GM12878 (cell line): ENCODE data around the gene CSTB. TPM values are rescaled to one million over a fixed set of nuclear protein-coding genes. Genes with fewer than 3 reads are reported as not detected.

Source experiments
- ATAC-seq: fragments of 200-7000 bp; cut with Tn5 transposase; 3 replicates; pipeline ENCODE4 v1.9.1; 2020; ENCODE audit warnings: mild to moderate bottlenecking, moderate library complexity
- BruUV-seq: library from RNA; stranded (reverse); fragments of 400-500 nt; replicated peaks from 2 replicates; lab custom pipeline; 2021; lab: Mats Ljungman, UMichigan
- CTCF ChIA-PET: fragments of 300-600 bp; sonication (Branson Sonifier 250); formaldehyde crosslinking; extraction: SDS; loops from one replicate; lab custom pipeline; 2021; ENCODE audit warnings: inconsistent platforms; lab: Yijun Ruan, JAX
- POLR2A ChIA-PET: fragments of 350-600 bp; formaldehyde crosslinking; extraction: SDS; loops from one replicate; lab custom pipeline; 2021; ENCODE audit warnings: inconsistent platforms; lab: Charles Lee
- RAD21 ChIA-PET: fragments of 300-600 bp; sonication (Branson Sonifier 250); formaldehyde crosslinking; loops from one replicate; lab custom pipeline; 2023; ENCODE audit warnings: antibody characterized with exemption; ENCODE audit not compliant: unreplicated experiment; lab: Charles Lee
- SMC1A ChIA-PET: fragments of 300-600 bp; sonication (Branson Sonifier 250); formaldehyde crosslinking; loops from one replicate; lab custom pipeline; 2023; ENCODE audit not compliant: unreplicated experiment, uncharacterized antibody; lab: Charles Lee
- DNase-seq: peaks from one replicate; pipeline ENCODE4 v3.0.0-alpha.2; 2011; ENCODE audit warnings: low read depth, low spot score
- FAIRE-seq: peaks from 3 replicates; lab custom pipeline; 2011; peaks lifted over from hg19 to GRCh38; lab: Jason Lieb, UNC
- H2AFZ ChIP-seq: 2 replicates; pipeline ENCODE4 v1.6.0; 2011; ENCODE audit warnings: low read depth, low read length, control low read depth; ENCODE audit not compliant: control insufficient read depth
- H3K27ac ChIP-seq: 2 replicates; pipeline ENCODE4 v1.5.1; 2011; ENCODE audit warnings: control low read depth; ENCODE audit not compliant: control insufficient read depth, insufficient read depth
- H3K27me3 ChIP-seq, 2 experiments: replicated peaks in 1 of 2; 2 replicates each; pipeline versions ENCODE4 v1.6.0 to v1.6.1; 2011; ENCODE audit warnings: low read length in 1 of 2; ENCODE audit not compliant: control insufficient read depth in 2 of 2, insufficient read depth in 2 of 2
- H3K36me3 ChIP-seq, 2 experiments: 2 replicates each; pipeline ENCODE4 v1.5.1; 2011; ENCODE audit warnings: low read length in 1 of 2; ENCODE audit not compliant: control insufficient read depth in 2 of 2, insufficient read depth in 2 of 2
- H3K4me1 ChIP-seq: 2 replicates; pipeline ENCODE4 v1.6.1; 2011; ENCODE audit warnings: mild to moderate bottlenecking, low read length, moderate library complexity, mixed read lengths; ENCODE audit not compliant: control insufficient read depth, insufficient read depth
- H3K4me2 ChIP-seq: 2 replicates; pipeline ENCODE4 v1.6.0; 2011; ENCODE audit warnings: control low read depth; ENCODE audit not compliant: control insufficient read depth, insufficient read depth
- H3K4me3 ChIP-seq: fragments of 200-600 bp; sonication (generic); 2 replicates; pipeline ENCODE4 v1.5.1; 2016
- H3K79me2 ChIP-seq: 2 replicates; pipeline ENCODE4 v1.6.0; 2011; ENCODE audit warnings: low read length; ENCODE audit not compliant: control insufficient read depth, insufficient read depth
- H3K9ac ChIP-seq: 2 replicates; pipeline ENCODE4 v1.8.0; 2011; ENCODE audit warnings: low read length, control low read depth, mixed read lengths; ENCODE audit not compliant: control insufficient read depth, insufficient read depth
- H3K9me3 ChIP-seq: replicated peaks from 3 replicates; pipeline ENCODE4 v1.5.1; 2011; ENCODE audit warnings: mild to moderate bottlenecking, low read length; ENCODE audit not compliant: control insufficient read depth, insufficient read depth
- H4K20me1 ChIP-seq: 2 replicates; pipeline ENCODE4 v1.6.0; 2011; ENCODE audit not compliant: control insufficient read depth, insufficient read depth
- CREM ChIP-seq: IDR thresholded peaks from 2 replicates; pipeline ENCODE4 v1.6.1; 2014; ENCODE audit warnings: antibody characterized with exemption, low read depth
- FOS ChIP-seq: IDR thresholded peaks from 3 replicates; pipeline ENCODE4 v1.6.1; 2011; ENCODE audit warnings: borderline replicate concordance; ENCODE audit not compliant: insufficient read length; ENCODE audit errors: extremely low read depth
- NFXL1 ChIP-seq: fragments of 450-650 bp; IDR thresholded peaks from 2 replicates; pipeline ENCODE4 v1.6.1; 2017; ENCODE audit warnings: antibody characterized with exemption, mild to moderate bottlenecking, borderline replicate concordance
- NFYB ChIP-seq: IDR thresholded peaks from 2 replicates; pipeline ENCODE4 v1.6.1; 2011; ENCODE audit warnings: low read depth, mild to moderate bottlenecking, low read length, improper control_type of control experiment, moderate library complexity; ENCODE audit not compliant: insufficient read depth
- RAD21 ChIP-seq: IDR thresholded peaks from 2 replicates; pipeline ENCODE4 v1.6.1; 2011; ENCODE audit warnings: mild to moderate bottlenecking, low read depth, low read length, moderate library complexity; ENCODE audit not compliant: insufficient read depth
- RAD51 ChIP-seq: fragments of 450-650 bp; IDR thresholded peaks from 2 replicates; pipeline ENCODE4 v1.6.1; 2016; ENCODE audit warnings: moderate library complexity, mild to moderate bottlenecking, inconsistent platforms
- SMARCA5 ChIP-seq: fragments of 450-650 bp; IDR thresholded peaks from 2 replicates; pipeline ENCODE4 v1.6.1; 2017; ENCODE audit warnings: mild to moderate bottlenecking
- SMC3 ChIP-seq: IDR thresholded peaks from 2 replicates; pipeline ENCODE4 v1.6.1; 2011; ENCODE audit warnings: low read length, improper control_type of control experiment, borderline replicate concordance
- STAT3 ChIP-seq: IDR thresholded peaks from 2 replicates; pipeline ENCODE4 v1.6.1; 2011; ENCODE audit warnings: low read depth, low read length, improper control_type of control experiment
- TBL1XR1 ChIP-seq: IDR thresholded peaks from 2 replicates; pipeline ENCODE4 v1.6.1; 2012; ENCODE audit warnings: low read depth, low read length, improper control_type of control experiment
- WGBS: methylation state at CpG from one replicate; pipeline ENCODE4 v1.1.6; 2016; ENCODE audit warnings: low lambda C conversion rate; ENCODE audit not compliant: insufficient replicate concordance, insufficient coverage; ENCODE audit errors: missing lambda C conversion rate; 5-methylcytosine and 5-hydroxymethylcytosine counted together
- in situ Hi-C: fragments of 300-500 bp; cut with MboI; formaldehyde crosslinking; loops from 9 replicates; pipeline ENCODE4 v1.14.3; 2018; ENCODE audit warnings: mixed read lengths
- intact Hi-C: fragments of 100-400 bp; cut with micrococcal nuclease; formaldehyde crosslinking; loops from one replicate; pipeline ENCODE4 v1.14.2; 2022; ENCODE audit not compliant: unreplicated experiment
- polyA plus RNA-seq, 11 experiments: library from polyadenylated mRNA; depleted of rRNA in 4 of 11; unstranded in 6 of 11; stranded (reverse) in 5 of 11; fragments of >200 nt; fragmentation: Nextera tagmentation in 4 of 11; fragmentation: Illumina TruSeq in 1 of 11; extraction: Ambion mirVana in 4 of 11; extraction: Trizol in 1 of 11; gene quantifications; 1 replicate in 1 of 11; 2 replicates in 10 of 11; pipeline versions ENCODE4 v1.2.1 to v1.2.3, GENCODE V29; 2011 to 2016; ENCODE audit warnings: inconsistent platforms in 2 of 11, missing spikeins in 2 of 11, low read depth in 1 of 11
- total RNA-seq, 4 experiments: library from RNA; depleted of rRNA in 3 of 4; stranded (reverse); fragments of >200 nt in 3 of 4; fragmentation: Illumina TruSeq in 1 of 4; extraction: Trizol in 1 of 4; gene quantifications; 2 replicates each; pipeline versions ENCODE4 v1.2.1 to v1.2.3, GENCODE V29; 2013 to 2021
- TF ChIP-seq, protein P1 (sequence below): fragments of 450-650 bp; formaldehyde crosslinking; IDR thresholded peaks from 2 replicates; pipeline ENCODE4 v1.4.0; 2020; ENCODE audit warnings: mild to moderate bottlenecking, moderate library complexity
- TF ChIP-seq, protein P2 (sequence below): fragments of 450-650 bp; IDR thresholded peaks from 2 replicates; pipeline ENCODE4 v1.6.1; 2016; ENCODE audit warnings: mild to moderate bottlenecking
- TF ChIP-seq, protein P3 (sequence below): fragments of 450-650 bp; IDR thresholded peaks from 2 replicates; pipeline ENCODE4 v1.6.1; 2017; ENCODE audit warnings: mild to moderate bottlenecking, moderate library complexity
- TF ChIP-seq, protein P4 (sequence below): fragments of 450-650 bp; IDR thresholded peaks from 2 replicates; pipeline ENCODE4 v1.6.1; 2016; ENCODE audit warnings: mild to moderate bottlenecking

The CSTB gene
- total and polyA plus RNA-seq, 10 of the 15 experiments (the other 5 are each of a cell fraction or from before 2014, with no cell fraction given) = 12.5 to 82.7 (median 41.9) TPM

DNA sequence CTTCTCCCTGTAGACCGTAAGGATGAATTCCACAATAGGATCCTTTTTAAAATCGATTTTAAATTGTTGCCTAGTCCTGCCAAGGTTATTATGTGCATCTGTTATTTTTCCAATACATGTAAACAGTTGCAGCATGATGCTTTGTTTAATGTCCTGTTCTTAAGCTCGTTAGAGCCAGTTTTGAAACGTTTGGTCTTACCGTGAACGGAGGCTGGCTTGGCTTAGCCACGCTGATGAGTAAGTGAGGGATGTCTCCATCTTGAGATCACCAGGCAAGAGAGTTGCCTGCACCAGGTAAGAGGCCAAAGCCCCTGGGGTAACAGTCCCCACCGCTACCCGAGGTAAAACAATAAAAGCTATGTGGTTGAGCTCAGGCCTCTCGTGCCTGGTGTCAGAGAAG lies 17.3 kb downstream of the CSTB start:
- no peak for DNase-seq
- ChIA-PET RAD21 (no interaction called here), CTCF (interaction anchor here (1.4 kb wide), 1 partner anchor 16 kb away, joined by 3 read pairs; no protein-coding TSS in a partner anchor), SMC1A (interaction anchor here (0.6 kb wide), 1 partner anchor 21 kb away, joined by 3 read pairs; no protein-coding TSS in a partner anchor), POLR2A (no interaction called here)
- Histone ChIP-seq H3K4me2 (no peak overlapping the region), H3K27me3 (no peaks in the 10 kb centered on the region), H3K9me3 (no peaks in the 10 kb centered on the region), H4K20me1 (no peaks in the 10 kb centered on the region), H3K9ac (no peak overlapping the region), H2AFZ (no peak overlapping the region), H3K27ac (no peak overlapping the region), H3K4me3 (no peak overlapping the region), H3K36me3 (peaks cover 11 to 29% of the 10 kb centered on the region in 2 experiments; a peak in 3 of 4 replicates), H3K79me2 (no peaks in the 10 kb centered on the region), H3K4me1 (no peaks in the 10 kb centered on the region)
- intact Hi-C loops (no loop called here), in situ Hi-C loops (no loop called here)
- FAIRE-seq = no peak
- ATAC-seq = no peak
- no TSS peak for BruUV-seq
- 70% methylated on average over 10 of the region's 10 CpGs for WGBS
- TF ChIP-seq, protein P1, sequence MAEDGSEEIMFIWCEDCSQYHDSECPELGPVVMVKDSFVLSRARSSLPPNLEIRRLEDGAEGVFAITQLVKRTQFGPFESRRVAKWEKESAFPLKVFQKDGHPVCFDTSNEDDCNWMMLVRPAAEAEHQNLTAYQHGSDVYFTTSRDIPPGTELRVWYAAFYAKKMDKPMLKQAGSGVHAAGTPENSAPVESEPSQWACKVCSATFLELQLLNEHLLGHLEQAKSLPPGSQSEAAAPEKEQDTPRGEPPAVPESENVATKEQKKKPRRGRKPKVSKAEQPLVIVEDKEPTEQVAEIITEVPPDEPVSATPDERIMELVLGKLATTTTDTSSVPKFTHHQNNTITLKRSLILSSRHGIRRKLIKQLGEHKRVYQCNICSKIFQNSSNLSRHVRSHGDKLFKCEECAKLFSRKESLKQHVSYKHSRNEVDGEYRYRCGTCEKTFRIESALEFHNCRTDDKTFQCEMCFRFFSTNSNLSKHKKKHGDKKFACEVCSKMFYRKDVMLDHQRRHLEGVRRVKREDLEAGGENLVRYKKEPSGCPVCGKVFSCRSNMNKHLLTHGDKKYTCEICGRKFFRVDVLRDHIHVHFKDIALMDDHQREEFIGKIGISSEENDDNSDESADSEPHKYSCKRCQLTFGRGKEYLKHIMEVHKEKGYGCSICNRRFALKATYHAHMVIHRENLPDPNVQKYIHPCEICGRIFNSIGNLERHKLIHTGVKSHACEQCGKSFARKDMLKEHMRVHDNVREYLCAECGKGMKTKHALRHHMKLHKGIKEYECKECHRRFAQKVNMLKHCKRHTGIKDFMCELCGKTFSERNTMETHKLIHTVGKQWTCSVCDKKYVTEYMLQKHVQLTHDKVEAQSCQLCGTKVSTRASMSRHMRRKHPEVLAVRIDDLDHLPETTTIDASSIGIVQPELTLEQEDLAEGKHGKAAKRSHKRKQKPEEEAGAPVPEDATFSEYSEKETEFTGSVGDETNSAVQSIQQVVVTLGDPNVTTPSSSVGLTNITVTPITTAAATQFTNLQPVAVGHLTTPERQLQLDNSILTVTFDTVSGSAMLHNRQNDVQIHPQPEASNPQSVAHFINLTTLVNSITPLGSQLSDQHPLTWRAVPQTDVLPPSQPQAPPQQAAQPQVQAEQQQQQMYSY (CRISPR knock-in tag) = no peak
- TF ChIP-seq SMARCA5 (no peak), RAD51 (no peak), CREM (no peak), FOS (no peak), STAT3 (no peak), SMC3 (no peak), NFXL1 (no peak), RAD21 (no peak), NFYB (no peak), TBL1XR1 (no peak)
- TF ChIP-seq, protein P2, sequence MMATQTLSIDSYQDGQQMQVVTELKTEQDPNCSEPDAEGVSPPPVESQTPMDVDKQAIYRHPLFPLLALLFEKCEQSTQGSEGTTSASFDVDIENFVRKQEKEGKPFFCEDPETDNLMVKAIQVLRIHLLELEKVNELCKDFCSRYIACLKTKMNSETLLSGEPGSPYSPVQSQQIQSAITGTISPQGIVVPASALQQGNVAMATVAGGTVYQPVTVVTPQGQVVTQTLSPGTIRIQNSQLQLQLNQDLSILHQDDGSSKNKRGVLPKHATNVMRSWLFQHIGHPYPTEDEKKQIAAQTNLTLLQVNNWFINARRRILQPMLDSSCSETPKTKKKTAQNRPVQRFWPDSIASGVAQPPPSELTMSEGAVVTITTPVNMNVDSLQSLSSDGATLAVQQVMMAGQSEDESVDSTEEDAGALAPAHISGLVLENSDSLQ = no peak
- TF ChIP-seq, protein P3, sequence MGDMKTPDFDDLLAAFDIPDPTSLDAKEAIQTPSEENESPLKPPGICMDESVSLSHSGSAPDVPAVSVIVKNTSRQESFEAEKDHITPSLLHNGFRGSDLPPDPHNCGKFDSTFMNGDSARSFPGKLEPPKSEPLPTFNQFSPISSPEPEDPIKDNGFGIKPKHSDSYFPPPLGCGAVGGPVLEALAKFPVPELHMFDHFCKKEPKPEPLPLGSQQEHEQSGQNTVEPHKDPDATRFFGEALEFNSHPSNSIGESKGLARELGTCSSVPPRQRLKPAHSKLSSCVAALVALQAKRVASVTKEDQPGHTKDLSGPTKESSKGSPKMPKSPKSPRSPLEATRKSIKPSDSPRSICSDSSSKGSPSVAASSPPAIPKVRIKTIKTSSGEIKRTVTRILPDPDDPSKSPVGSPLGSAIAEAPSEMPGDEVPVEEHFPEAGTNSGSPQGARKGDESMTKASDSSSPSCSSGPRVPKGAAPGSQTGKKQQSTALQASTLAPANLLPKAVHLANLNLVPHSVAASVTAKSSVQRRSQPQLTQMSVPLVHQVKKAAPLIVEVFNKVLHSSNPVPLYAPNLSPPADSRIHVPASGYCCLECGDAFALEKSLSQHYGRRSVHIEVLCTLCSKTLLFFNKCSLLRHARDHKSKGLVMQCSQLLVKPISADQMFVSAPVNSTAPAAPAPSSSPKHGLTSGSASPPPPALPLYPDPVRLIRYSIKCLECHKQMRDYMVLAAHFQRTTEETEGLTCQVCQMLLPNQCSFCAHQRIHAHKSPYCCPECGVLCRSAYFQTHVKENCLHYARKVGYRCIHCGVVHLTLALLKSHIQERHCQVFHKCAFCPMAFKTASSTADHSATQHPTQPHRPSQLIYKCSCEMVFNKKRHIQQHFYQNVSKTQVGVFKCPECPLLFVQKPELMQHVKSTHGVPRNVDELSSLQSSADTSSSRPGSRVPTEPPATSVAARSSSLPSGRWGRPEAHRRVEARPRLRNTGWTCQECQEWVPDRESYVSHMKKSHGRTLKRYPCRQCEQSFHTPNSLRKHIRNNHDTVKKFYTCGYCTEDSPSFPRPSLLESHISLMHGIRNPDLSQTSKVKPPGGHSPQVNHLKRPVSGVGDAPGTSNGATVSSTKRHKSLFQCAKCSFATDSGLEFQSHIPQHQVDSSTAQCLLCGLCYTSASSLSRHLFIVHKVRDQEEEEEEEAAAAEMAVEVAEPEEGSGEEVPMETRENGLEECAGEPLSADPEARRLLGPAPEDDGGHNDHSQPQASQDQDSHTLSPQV = no peak
- TF ChIP-seq, protein P4, sequence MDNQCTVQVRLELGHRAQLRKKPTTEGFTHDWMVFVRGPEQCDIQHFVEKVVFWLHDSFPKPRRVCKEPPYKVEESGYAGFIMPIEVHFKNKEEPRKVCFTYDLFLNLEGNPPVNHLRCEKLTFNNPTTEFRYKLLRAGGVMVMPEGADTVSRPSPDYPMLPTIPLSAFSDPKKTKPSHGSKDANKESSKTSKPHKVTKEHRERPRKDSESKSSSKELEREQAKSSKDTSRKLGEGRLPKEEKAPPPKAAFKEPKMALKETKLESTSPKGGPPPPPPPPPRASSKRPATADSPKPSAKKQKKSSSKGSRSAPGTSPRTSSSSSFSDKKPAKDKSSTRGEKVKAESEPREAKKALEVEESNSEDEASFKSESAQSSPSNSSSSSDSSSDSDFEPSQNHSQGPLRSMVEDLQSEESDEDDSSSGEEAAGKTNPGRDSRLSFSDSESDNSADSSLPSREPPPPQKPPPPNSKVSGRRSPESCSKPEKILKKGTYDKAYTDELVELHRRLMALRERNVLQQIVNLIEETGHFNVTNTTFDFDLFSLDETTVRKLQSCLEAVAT = no peak
